Anterior cingulate cortex (tissue), 58 donors: ENCODE data around the gene CAMK2D.
A peak's percentile ranks its signal among the peaks of the same experiment; 100 is the strongest.
"Not testable (repeated sequence)": the region's sequence is repeated elsewhere in the genome, so short reads cannot be mapped to it uniquely, and the experiment has no call there.

Experiments used
- DNase-seq, 58 donors: peaks; one replicate each; lab custom pipeline; 2025; lab: John Stamatoyannopoulos, UW

The CAMK2D gene

GRCh38 chr4:113691676-113692075 is 69.9 kb downstream of the CAMK2D start:
- DNase-seq, result no peak

- no peak for DNase-seq
Observed at GRCh38 chr4:113689394-113689793, 72.1 kb downstream of the CAMK2D start.

- no peak for DNase-seq
Observed at GRCh38 chr4:113687067-113687718, 74.3 kb downstream of the CAMK2D start.

- not testable (repeated sequence) for DNase-seq
Observed at GRCh38 chr4:113685157-113685556, 76.4 kb downstream of the CAMK2D start.

GRCh38 chr4:113684534-113685091 is 76.9 kb downstream of the CAMK2D start:
- DNase-seq, result peak in 21 of 58 donors; percentile 1 to 43 (median 10)

GRCh38 chr4:113682730-113683537 is 78.6 kb downstream of the CAMK2D start:
- no peak for DNase-seq

- DNase-seq, result no peak
Observed at GRCh38 chr4:113678641-113679040, 82.9 kb downstream of the CAMK2D start.

GRCh38 chr4:113677325-113677724 is 84.2 kb downstream of the CAMK2D start:
- DNase-seq, result no peak

- DNase-seq, result no peak
Observed at GRCh38 chr4:113675731-113676697, 85.5 kb downstream of the CAMK2D start.

GRCh38 chr4:113674733-113675132 is 86.8 kb downstream of the CAMK2D start:
- DNase-seq, result no peak

- DNase-seq, result no peak
Observed at GRCh38 chr4:113674251-113674650, 87.3 kb downstream of the CAMK2D start.

- peak in 1 of 58 donors; percentile 0 for DNase-seq
Observed at GRCh38 chr4:113673450-113673849, 88.1 kb downstream of the CAMK2D start.

GRCh38 chr4:113666386-113667114 is 95.0 kb downstream of the CAMK2D start:
- no peak for DNase-seq

- DNase-seq, result no peak
Observed at GRCh38 chr4:113665036-113665435, 96.5 kb downstream of the CAMK2D start.

GRCh38 chr4:113662581-113662980 is 99.0 kb downstream of the CAMK2D start:
- DNase-seq, result no peak

GRCh38 chr4:113659127-113659526 is 102.4 kb downstream of the CAMK2D start:
- DNase-seq, result no peak

GRCh38 chr4:113657586-113658233 is 103.8 kb downstream of the CAMK2D start:
- no peak for DNase-seq

- no peak for DNase-seq
Observed at GRCh38 chr4:113653871-113654270, 107.7 kb downstream of the CAMK2D start.

- no peak for DNase-seq
Observed at GRCh38 chr4:113646442-113646822, 115.1 kb downstream of the CAMK2D start.
